ENCODE results near the gene HAP1. TPM values are rescaled to one million over a fixed set of nuclear protein-coding genes. Genes with fewer than 3 reads are reported as not detected.

The HAP1 gene
- total RNA-seq, 2 donors from 2014 or later, result 0.10 to 0.53 TPM

- H3K27me3 ChIP-seq, result no peaks in the 10 kb centered on the region
- no peak overlapping the region for H3K27ac ChIP-seq
- intact Hi-C loops (cut with DNase I), result loop anchor here (10.0 kb wide), 1 partner anchor 137 kb away; no protein-coding TSS in a partner anchor
- TF ChIP-seq, protein P1, sequence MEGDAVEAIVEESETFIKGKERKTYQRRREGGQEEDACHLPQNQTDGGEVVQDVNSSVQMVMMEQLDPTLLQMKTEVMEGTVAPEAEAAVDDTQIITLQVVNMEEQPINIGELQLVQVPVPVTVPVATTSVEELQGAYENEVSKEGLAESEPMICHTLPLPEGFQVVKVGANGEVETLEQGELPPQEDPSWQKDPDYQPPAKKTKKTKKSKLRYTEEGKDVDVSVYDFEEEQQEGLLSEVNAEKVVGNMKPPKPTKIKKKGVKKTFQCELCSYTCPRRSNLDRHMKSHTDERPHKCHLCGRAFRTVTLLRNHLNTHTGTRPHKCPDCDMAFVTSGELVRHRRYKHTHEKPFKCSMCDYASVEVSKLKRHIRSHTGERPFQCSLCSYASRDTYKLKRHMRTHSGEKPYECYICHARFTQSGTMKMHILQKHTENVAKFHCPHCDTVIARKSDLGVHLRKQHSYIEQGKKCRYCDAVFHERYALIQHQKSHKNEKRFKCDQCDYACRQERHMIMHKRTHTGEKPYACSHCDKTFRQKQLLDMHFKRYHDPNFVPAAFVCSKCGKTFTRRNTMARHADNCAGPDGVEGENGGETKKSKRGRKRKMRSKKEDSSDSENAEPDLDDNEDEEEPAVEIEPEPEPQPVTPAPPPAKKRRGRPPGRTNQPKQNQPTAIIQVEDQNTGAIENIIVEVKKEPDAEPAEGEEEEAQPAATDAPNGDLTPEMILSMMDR (IDR thresholded peaks at IDR 0.05), result no peak
- no peaks in the 10 kb centered on the region for H3K4me1 ChIP-seq
- H3K36me3 ChIP-seq, result no peaks in the 10 kb centered on the region
- DNase-seq, result no peak
- no peak overlapping the region for H3K4me3 ChIP-seq
- H3K9ac ChIP-seq (ENCODE audit: low read depth in 2 of 2, low read length in 2 of 2), result no peak overlapping the region
- H3K9me3 ChIP-seq, result no peaks in the 10 kb centered on the region
These were observed 13.8 kb upstream of the HAP1 start for GRCh38 chr17:41748275-41748674.

GRCh38 chr17:41741709-41742108, 7.3 kb upstream of the HAP1 start:
- TF ChIP-seq, protein P1 (IDR thresholded peaks at IDR 0.05), result no peak
- Histone ChIP-seq H3K9me3 (no peaks in the 10 kb centered on the region), H3K36me3 (no peaks in the 10 kb centered on the region), H3K4me1 (no peaks in the 10 kb centered on the region), H3K27ac (no peak overlapping the region), H3K4me3 (no peak overlapping the region), H3K27me3 (peaks cover 10% of the 10 kb centered on the region), H3K9ac (ENCODE audit: low read depth in 2 of 2, low read length in 2 of 2) (no peak overlapping the region)
- no peak for DNase-seq
- intact Hi-C loops (cut with DNase I), result loop anchor here (10.0 kb wide), 1 partner anchor 143 kb away; no protein-coding TSS in a partner anchor

DNA sequence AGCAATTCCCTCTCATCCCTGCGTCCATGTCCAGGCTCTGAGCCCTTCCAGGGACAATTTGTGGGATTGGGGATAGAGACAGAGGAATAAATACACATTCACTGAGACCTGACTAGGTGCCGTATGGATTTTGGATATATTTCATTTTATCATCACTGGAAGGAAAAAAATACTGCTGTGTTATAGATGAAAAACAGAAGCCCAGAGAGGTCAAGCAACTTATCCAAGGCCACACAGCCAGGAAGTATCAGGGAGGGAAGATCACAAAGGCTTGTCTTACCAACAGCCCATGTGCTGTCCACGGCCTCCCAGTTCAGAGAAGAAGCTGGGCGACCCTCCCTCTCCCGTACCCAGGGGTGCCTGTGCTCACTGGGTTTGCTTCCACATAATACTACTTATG, 6.1 kb upstream of the HAP1 start:
- TF ChIP-seq, protein P1 (IDR thresholded peaks at IDR 0.05), result no peak
- no peaks in the 10 kb centered on the region for H3K4me1 ChIP-seq
- no peaks in the 10 kb centered on the region for H3K9me3 ChIP-seq
- no peak overlapping the region for H3K4me3 ChIP-seq
- no peak overlapping the region for H3K9ac ChIP-seq (ENCODE audit: low read depth in 2 of 2, low read length in 2 of 2)
- H3K36me3 ChIP-seq, result no peaks in the 10 kb centered on the region
- DNase-seq, result no peak
- intact Hi-C loops (cut with DNase I), result loop anchor here (10.0 kb wide), 1 partner anchor 144 kb away; no protein-coding TSS in a partner anchor
- no peak overlapping the region for H3K27ac ChIP-seq
- peaks cover 22% of the 10 kb centered on the region for H3K27me3 ChIP-seq

- TF ChIP-seq, protein P1 (IDR thresholded peaks at IDR 0.05), result no peak
- Histone ChIP-seq H3K27me3 (peaks cover 29% of the 10 kb centered on the region), H3K4me1 (peaks cover under 1% of the 10 kb centered on the region), H3K9me3 (no peaks in the 10 kb centered on the region), H3K36me3 (no peaks in the 10 kb centered on the region), H3K9ac (ENCODE audit: low read depth in 2 of 2, low read length in 2 of 2) (no peak overlapping the region), H3K27ac (no peak overlapping the region), H3K4me3 (no peak overlapping the region)
- no peak for DNase-seq
- intact Hi-C loops (cut with DNase I), result loop anchor here (10.0 kb wide), 1 partner anchor 145 kb away; no protein-coding TSS in a partner anchor
These were observed 5.4 kb upstream of the HAP1 start for GRCh38 chr17:41739661-41740352.

- no peak overlapping the region for H3K9ac ChIP-seq (ENCODE audit: low read depth in 2 of 2, low read length in 2 of 2)
- peaks cover 40% of the 10 kb centered on the region for H3K27me3 ChIP-seq
- TF ChIP-seq, protein P1 (IDR thresholded peaks at IDR 0.05), result no peak
- peaks cover 11% of the 10 kb centered on the region for H3K4me1 ChIP-seq
- no peak overlapping the region for H3K27ac ChIP-seq
- intact Hi-C loops (cut with DNase I), result no loop called here
- no peaks in the 10 kb centered on the region for H3K9me3 ChIP-seq
- DNase-seq, result no peak
- no peak overlapping the region for H3K4me3 ChIP-seq
- no peaks in the 10 kb centered on the region for H3K36me3 ChIP-seq
These were observed 4.3 kb upstream of the HAP1 start for GRCh38 chr17:41738801-41739112.
